HepG2 (cell line): ENCODE data around the gene KDELR3. TPM values are rescaled to one million over a fixed set of nuclear protein-coding genes. Genes with fewer than 3 reads are reported as not detected.

Experiments used
- ARNT2 ChIP-seq: sonication (generic); formaldehyde crosslinking; IDR thresholded peaks from 2 replicates; pipeline ENCODE4 v1.8.0; 2022; ENCODE audit warnings: mild to moderate bottlenecking, low read depth, missing genetic modification reagents, moderate library complexity
- ETV6 ChIP-seq: sonication (generic); formaldehyde crosslinking; conservative IDR thresholded peaks from 2 replicates; pipeline ENCODE4 v1.4.0; 2020; ENCODE audit warnings: missing genetic modification reagents
- MYNN ChIP-seq: sonication (generic); formaldehyde crosslinking; IDR thresholded peaks from 2 replicates; pipeline ENCODE4 v1.4.0; 2020; ENCODE audit warnings: mild to moderate bottlenecking, low read depth, missing genetic modification reagents
- POLR2G ChIP-seq: fragments of 200-400 bp; formaldehyde crosslinking; IDR thresholded peaks from 2 replicates; pipeline ENCODE4 v1.6.1; 2018; ENCODE audit warnings: mild to moderate bottlenecking, low read depth, low read length, moderate library complexity
- PRDM15 ChIP-seq: sonication (generic); formaldehyde crosslinking; IDR thresholded peaks from 2 replicates; pipeline ENCODE4 v1.4.0; 2020; ENCODE audit warnings: missing genetic modification reagents
- ZNF556 ChIP-seq: sonication (generic); formaldehyde crosslinking; IDR thresholded peaks from 2 replicates; pipeline ENCODE4 v1.4.0; 2020; ENCODE audit warnings: mild to moderate bottlenecking, missing genetic modification reagents, borderline replicate concordance
- ZNF597 ChIP-seq: sonication (generic); formaldehyde crosslinking; IDR thresholded peaks from 2 replicates; pipeline ENCODE4 v1.5.0; 2020; ENCODE audit warnings: missing genetic modification reagents
- ZNF740 ChIP-seq: sonication (generic); formaldehyde crosslinking; IDR thresholded peaks from 2 replicates; pipeline ENCODE4 v1.4.0; 2020; ENCODE audit warnings: missing genetic modification reagents
- polyA plus RNA-seq, 8 experiments: library from polyadenylated mRNA; depleted of rRNA in 3 of 8; stranded (reverse) in 7 of 8; unstranded in 1 of 8; fragments of >200 nt; fragmentation: Illumina TruSeq in 4 of 8; extraction: Trizol in 4 of 8; gene quantifications; 2 replicates each; pipeline versions ENCODE4 v1.2.1 to v1.2.3, GENCODE V29; 2011 to 2016; ENCODE audit warnings: low read depth in 4 of 8, missing spikeins in 1 of 8, mixed read lengths in 1 of 8; ENCODE audit not compliant: insufficient read depth in 1 of 8
- total RNA-seq, 5 experiments: library from RNA; depleted of rRNA; stranded (reverse); fragments of >200 nt; fragmentation: Illumina TruSeq; extraction: Trizol; gene quantifications; 2 replicates each; pipeline ENCODE4 v1.2.3, GENCODE V29; 2016; ENCODE audit warnings: low read depth in 1 of 5

The KDELR3 gene
- total and polyA plus RNA-seq, 2 of the 13 experiments (the other 11 are each of a cell fraction or from before 2014, with no cell fraction given): 24.2 to 65.7 TPM

DNA sequence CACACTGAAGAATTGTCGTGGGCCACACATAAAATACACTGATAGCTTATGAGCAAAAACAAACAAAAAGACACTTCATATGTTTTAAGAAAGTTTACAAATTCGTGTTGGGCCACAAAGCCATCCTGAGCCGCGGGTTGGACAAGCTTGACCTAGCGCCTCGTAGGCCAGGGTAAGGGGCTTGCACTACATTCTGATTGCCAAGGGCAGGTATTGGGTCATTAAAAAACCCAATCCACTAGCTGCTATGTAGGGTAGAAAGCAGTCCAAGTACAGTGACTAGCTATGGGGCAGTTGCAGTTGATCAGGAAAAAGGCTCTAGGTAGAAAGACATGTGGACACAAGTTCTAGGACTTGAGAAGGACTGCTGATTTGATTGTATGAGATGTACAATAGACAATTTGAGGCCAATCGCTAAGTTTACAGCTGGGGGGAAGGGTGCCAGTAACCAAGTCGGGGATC lies 14.0 kb downstream of the KDELR3 start (continued):
- TF ChIP-seq ZNF597 (CRISPR knock-in tag) (no peak), MYNN (no peak), ETV6 (CRISPR knock-in tag) (no peak), PRDM15 (CRISPR knock-in tag) (no peak), ZNF556 (CRISPR knock-in tag) (no peak), ARNT2 (CRISPR knock-in tag) (no peak), ZNF740 (CRISPR knock-in tag) (no peak), POLR2G (peak; percentile 71)
